WERI-Rb-1 (cell line): Measurements from ENCODE around the gene KRT6C.
"Not testable (repeated sequence)": the region's sequence is repeated elsewhere in the genome, so short reads cannot be mapped to it uniquely, and the experiment has no call there.

ENCODE experiments used
- DNase-seq: peaks from one replicate; pipeline ENCODE4 v3.0.0-alpha.2; 2020
- H3K27ac ChIP-seq: fragments of 250-450 bp; sonication (Bioruptor Pico); 2 replicates; pipeline ENCODE4 v1.5.1; 2020; ENCODE audit warnings: mild to moderate bottlenecking, moderate library complexity
- H3K27me3 ChIP-seq: fragments of 250-450 bp; sonication (Bioruptor Pico); 2 replicates; pipeline ENCODE4 v1.5.1; 2021; ENCODE audit warnings: mild to moderate bottlenecking, low read depth, moderate library complexity; ENCODE audit not compliant: insufficient read depth, severe bottlenecking
- H3K36me3 ChIP-seq: fragments of 250-450 bp; sonication (Bioruptor Pico); 2 replicates; pipeline ENCODE4 v1.5.1; 2020; ENCODE audit warnings: mild to moderate bottlenecking, moderate library complexity
- H3K4me3 ChIP-seq: 2 replicates; pipeline ENCODE4 v1.5.1; 2011; ENCODE audit warnings: low read depth, mild to moderate bottlenecking, control low read depth, low read length
- H3K9me3 ChIP-seq: fragments of 250-450 bp; sonication (Bioruptor Pico); 2 replicates; pipeline ENCODE4 v1.5.1; 2021; ENCODE audit warnings: mild to moderate bottlenecking, moderate library complexity; ENCODE audit not compliant: severe bottlenecking
- TF ChIP-seq, protein P1 (sequence below): IDR thresholded peaks from 2 replicates; pipeline ENCODE4 v1.5.1; 2011; ENCODE audit warnings: low read depth, mild to moderate bottlenecking, control low read depth, inconsistent platforms, low read length

Gene KRT6C

DNA sequence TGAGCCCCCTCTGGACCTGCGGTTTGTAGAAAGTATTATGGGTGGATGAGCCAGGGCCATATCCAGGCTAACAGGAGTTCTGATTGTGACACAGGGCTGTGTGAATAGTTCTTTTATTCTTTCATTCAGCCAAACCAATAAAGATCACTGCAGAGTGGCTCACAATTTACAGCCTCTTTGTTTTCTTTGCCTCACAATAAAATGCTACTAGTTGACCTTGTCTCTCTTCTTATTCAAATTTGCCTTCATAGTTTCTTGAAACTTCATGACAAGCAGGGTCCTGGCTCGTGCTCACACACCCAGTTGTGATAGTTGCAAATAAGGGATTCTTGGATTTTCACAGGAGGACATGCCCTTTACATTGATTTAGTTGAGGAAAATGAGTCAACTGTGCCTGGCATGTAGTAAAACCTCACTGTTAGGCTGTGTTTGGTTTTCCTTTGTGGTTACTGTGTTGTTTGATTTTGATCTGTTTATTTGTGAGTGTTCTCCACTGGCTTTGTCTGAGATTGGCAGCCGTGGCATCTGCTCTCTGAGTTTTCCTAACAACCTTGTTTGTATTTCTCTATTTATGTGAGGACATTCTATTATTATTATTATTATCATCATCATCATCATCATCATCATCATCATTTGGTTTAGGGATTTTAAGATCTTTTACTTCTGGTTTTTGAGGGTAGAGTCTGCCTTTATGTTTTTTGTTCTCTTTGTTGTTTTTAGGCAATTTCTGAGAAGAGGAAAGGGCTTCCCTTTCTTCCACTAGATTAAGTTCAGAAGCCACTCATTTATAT is 19.0 kb downstream of the KRT6C start:
- Histone ChIP-seq H3K36me3 (no peaks in the 10 kb centered on the region), H3K4me3 (no peak overlapping the region), H3K9me3 (no peaks in the 10 kb centered on the region), H3K27ac (no peak overlapping the region), H3K27me3 (peaks cover 72% of the 10 kb centered on the region)
- DNase-seq: no peak
- TF ChIP-seq, protein P1, sequence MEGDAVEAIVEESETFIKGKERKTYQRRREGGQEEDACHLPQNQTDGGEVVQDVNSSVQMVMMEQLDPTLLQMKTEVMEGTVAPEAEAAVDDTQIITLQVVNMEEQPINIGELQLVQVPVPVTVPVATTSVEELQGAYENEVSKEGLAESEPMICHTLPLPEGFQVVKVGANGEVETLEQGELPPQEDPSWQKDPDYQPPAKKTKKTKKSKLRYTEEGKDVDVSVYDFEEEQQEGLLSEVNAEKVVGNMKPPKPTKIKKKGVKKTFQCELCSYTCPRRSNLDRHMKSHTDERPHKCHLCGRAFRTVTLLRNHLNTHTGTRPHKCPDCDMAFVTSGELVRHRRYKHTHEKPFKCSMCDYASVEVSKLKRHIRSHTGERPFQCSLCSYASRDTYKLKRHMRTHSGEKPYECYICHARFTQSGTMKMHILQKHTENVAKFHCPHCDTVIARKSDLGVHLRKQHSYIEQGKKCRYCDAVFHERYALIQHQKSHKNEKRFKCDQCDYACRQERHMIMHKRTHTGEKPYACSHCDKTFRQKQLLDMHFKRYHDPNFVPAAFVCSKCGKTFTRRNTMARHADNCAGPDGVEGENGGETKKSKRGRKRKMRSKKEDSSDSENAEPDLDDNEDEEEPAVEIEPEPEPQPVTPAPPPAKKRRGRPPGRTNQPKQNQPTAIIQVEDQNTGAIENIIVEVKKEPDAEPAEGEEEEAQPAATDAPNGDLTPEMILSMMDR: no peak

DNA sequence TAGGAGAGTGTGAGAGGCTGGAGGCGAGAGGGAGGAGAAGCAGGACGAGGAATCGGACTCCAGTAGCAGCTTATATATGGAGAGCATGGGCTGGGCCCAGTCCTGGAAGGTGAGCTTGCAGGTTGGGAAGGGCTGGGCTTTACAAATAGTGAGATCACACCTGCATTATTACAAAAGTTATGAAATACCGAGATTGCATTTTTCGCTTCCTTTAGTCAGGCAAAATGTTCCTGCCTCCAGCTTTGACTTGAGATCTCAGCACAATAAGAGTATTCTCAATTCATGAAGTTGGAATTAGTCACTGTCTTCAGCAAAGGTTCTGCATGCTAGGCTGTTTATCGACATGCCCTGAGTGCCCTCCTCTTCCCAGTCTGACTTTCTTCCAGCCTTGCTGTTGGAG is 21.5 kb downstream of the KRT6C start, which contains the start of gene KRT6B:
Gene KRT6B, minus strand, starts transcription at position 46 of the 400 bp plus-strand sequence. CDS start 68 bp downstream, outside the sequence.
- no peak within 1 kb of the TSS for H3K4me3 ChIP-seq
- no peak for DNase-seq
- no peaks in the 10 kb centered on the region for H3K9me3 ChIP-seq
- no peak within 1 kb of the TSS for H3K27ac ChIP-seq
- H3K36me3 ChIP-seq: no peaks in the 10 kb centered on the region
- TF ChIP-seq, protein P1: no peak
- peaks cover 62% of the 10 kb centered on the region for H3K27me3 ChIP-seq

DNA sequence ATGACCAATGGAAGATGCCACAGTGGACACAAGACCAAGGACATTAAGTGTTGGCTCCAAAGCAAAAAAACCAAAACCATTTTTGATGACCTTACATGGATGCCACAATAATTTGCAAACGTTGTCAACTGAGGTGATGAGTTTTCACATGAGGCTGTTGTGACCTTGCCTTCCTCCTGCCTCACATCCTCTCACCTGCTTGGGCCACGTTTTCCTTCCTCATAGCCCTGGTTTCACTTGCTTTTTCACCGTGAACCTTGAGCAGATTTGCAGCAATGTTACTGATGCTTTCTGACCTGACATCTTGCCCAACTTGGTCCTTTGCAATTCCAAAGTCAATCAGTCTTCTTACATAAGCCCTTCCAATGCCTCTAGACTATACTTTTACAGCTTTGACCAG is 25.4 kb downstream of the KRT6C start:
- no peaks in the 10 kb centered on the region for H3K36me3 ChIP-seq
- TF ChIP-seq, protein P1: no peak
- H3K4me3 ChIP-seq: no peak overlapping the region
- no peaks in the 10 kb centered on the region for H3K9me3 ChIP-seq
- DNase-seq: no peak
- H3K27ac ChIP-seq: no peak overlapping the region
- peaks cover 64% of the 10 kb centered on the region for H3K27me3 ChIP-seq

DNA sequence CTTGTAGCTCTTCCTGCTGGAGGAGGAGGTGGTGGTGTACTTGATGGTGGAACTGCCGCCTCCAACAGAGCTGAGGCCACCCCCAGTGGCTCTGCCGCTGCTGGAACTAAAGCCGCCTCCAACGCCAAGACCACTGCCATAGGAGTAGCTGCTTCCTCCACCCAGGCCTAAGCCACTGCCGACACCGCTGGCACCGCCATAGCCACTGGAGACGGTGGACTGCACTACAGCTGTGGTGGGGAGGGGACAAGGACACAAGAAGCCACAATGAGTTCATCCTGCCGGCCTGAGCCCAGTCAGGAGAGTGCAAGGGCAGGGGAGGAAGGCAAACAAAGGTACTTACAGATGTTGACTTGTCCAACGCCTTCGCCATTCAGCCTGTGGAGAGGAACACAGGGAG is 26.4 kb downstream of the KRT6C start:
- H3K27ac ChIP-seq, H3K4me3 ChIP-seq, H3K36me3 ChIP-seq, H3K9me3 ChIP-seq, DNase-seq: not testable (repeated sequence)
- peaks cover 64% of the 10 kb centered on the region for H3K27me3 ChIP-seq

DNA sequence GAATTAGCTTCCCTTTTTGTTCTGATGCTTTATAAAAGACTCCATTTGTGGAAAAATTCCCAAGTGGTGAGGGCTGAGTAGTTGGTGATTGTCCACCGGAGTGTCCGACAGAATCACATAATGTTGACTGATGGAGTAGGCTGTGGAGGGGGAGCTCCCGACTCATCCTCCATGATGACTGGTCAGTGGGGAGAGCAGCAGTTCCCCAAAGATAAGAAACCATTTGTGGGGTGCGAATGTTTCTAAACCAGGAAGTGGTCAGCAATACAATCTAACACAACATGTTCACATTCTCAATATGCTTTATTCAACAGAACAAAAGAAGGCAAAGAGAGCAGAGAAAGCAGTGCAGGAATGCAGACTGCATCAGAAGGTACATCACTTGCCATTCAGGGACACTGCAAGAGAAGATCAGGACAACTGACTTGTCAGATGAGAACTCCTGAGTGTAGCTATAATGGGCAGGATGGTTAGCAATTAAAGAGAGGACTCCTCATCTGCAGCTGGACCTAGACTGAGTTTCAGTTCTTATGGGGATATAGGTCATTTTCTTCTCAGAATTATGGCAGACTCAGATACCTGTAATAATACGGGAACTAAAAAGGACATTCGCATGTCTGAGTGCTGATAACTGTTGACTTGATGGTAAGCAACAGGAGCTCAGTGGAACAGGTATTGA is 27.1 kb downstream of the KRT6C start:
- Histone ChIP-seq H3K9me3 (no peaks in the 10 kb centered on the region), H3K27me3 (peaks cover 68% of the 10 kb centered on the region), H3K4me3 (no peak overlapping the region), H3K36me3 (no peaks in the 10 kb centered on the region), H3K27ac (no peak overlapping the region)
- TF ChIP-seq, protein P1: no peak
- no peak for DNase-seq

DNA sequence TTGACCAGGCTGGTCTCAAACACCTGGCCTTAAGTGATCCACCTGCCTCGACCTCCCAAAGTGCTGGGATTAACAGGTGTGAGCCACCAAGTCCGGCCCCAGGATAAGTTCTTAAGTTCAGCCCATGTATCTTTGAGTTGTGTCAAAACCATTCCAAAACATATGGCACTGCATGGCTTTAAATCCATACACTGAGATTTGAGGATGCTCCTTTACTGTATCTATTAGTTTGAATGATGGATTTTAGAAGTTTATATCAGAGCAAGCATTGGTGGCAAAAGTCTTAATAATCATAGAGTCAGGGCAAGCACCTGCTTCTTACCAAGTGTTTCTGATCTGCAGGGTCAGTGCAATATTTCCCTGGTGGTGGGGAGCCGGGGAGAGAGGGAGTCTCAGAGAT is 27.7 kb downstream of the KRT6C start:
- DNase-seq: no peak
- Histone ChIP-seq H3K4me3 (no peak overlapping the region), H3K27ac (no peak overlapping the region), H3K36me3 (no peaks in the 10 kb centered on the region), H3K27me3 (peaks cover 74% of the 10 kb centered on the region), H3K9me3 (no peaks in the 10 kb centered on the region)
- TF ChIP-seq, protein P1: no peak
